Glutamatergic neuron (in vitro differentiated cells): Measurements from ENCODE around the gene ATP2A3. TPM values are rescaled to one million over a fixed set of nuclear protein-coding genes. Genes with fewer than 3 reads are reported as not detected.
"Not testable (repeated sequence)": the region's sequence is repeated elsewhere in the genome, so short reads cannot be mapped to it uniquely, and the experiment has no call there.

Source experiments
- DNase-seq: peaks from one replicate; pipeline ENCODE4 v3.0.0; 2022
- H3K27ac Mint-ChIP-seq: one replicate; pipeline ENCODE4 v1.8.0; 2020; ENCODE audit warnings: mild to moderate bottlenecking, mixed read lengths, inconsistent platforms; ENCODE audit not compliant: unreplicated experiment
- H3K27me3 Mint-ChIP-seq: one replicate; pipeline ENCODE4 v1.8.0; 2020; ENCODE audit warnings: mild to moderate bottlenecking, moderate library complexity, mixed read lengths, inconsistent platforms; ENCODE audit not compliant: unreplicated experiment
- H3K36me3 Mint-ChIP-seq: one replicate; pipeline ENCODE4 v1.8.0; 2020; ENCODE audit warnings: mild to moderate bottlenecking, mixed read lengths, inconsistent platforms; ENCODE audit not compliant: unreplicated experiment
- H3K4me1 Mint-ChIP-seq: one replicate; pipeline ENCODE4 v1.8.0; 2020; ENCODE audit warnings: mild to moderate bottlenecking, low read depth, mixed read lengths, inconsistent platforms; ENCODE audit not compliant: unreplicated experiment
- H3K4me3 Mint-ChIP-seq: one replicate; pipeline ENCODE4 v1.8.0; 2020; ENCODE audit warnings: mild to moderate bottlenecking, mixed read lengths, inconsistent platforms; ENCODE audit not compliant: unreplicated experiment
- H3K9me3 Mint-ChIP-seq: one replicate; pipeline ENCODE4 v1.8.0; 2020; ENCODE audit warnings: mild to moderate bottlenecking, moderate library complexity, mixed read lengths, inconsistent platforms; ENCODE audit not compliant: unreplicated experiment
- total RNA-seq: library from RNA; stranded (reverse); fragmentation: NEBNext Ultra II Directional; extraction: Animal tissue kit (Norgen Biotek cat#: 25700); gene quantifications from one replicate; pipeline ENCODE4 v1.2.1, GENCODE V29; 2021; ENCODE audit not compliant: unreplicated experiment
- TF ChIP-seq, protein P1 (sequence below): fragments of 200-600 bp; sonication (generic); IDR thresholded peaks from one replicate; pipeline ENCODE4 v1.5.0; 2021; ENCODE audit not compliant: partially characterized antibody, unreplicated experiment

ATP2A3 gene
- total RNA-seq, 1 donor from 2014 or later: 97.8 TPM

DNA sequence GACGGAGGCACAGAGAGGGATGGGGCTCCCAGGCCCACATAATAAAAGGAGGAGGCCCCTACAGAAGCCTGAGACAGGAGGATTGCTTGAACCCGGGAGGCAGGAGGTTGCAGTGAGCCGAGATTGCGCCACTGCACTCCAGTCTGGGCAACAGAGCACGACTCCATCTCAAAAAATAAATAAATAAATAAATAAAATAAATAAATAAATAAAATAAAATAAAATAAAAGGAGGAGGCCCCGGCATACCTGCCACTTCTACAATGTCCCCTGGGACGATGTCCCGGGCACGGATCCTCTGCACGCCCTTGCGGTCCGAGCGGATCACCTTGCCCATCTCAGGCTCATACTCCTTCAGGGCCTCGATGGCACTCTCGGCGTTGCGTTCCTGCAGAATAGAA, 13.2 kb downstream of the ATP2A3 start:
- H3K4me3 Mint-ChIP-seq: no peak overlapping the region
- H3K9me3 Mint-ChIP-seq: peaks cover 3% of the 10 kb centered on the region
- no peak overlapping the region for H3K27ac Mint-ChIP-seq
- H3K36me3 Mint-ChIP-seq: no peaks in the 10 kb centered on the region
- TF ChIP-seq, protein P1, sequence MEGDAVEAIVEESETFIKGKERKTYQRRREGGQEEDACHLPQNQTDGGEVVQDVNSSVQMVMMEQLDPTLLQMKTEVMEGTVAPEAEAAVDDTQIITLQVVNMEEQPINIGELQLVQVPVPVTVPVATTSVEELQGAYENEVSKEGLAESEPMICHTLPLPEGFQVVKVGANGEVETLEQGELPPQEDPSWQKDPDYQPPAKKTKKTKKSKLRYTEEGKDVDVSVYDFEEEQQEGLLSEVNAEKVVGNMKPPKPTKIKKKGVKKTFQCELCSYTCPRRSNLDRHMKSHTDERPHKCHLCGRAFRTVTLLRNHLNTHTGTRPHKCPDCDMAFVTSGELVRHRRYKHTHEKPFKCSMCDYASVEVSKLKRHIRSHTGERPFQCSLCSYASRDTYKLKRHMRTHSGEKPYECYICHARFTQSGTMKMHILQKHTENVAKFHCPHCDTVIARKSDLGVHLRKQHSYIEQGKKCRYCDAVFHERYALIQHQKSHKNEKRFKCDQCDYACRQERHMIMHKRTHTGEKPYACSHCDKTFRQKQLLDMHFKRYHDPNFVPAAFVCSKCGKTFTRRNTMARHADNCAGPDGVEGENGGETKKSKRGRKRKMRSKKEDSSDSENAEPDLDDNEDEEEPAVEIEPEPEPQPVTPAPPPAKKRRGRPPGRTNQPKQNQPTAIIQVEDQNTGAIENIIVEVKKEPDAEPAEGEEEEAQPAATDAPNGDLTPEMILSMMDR: no peak
- peaks cover 2% of the 10 kb centered on the region for H3K27me3 Mint-ChIP-seq
- DNase-seq: no peak
- H3K4me1 Mint-ChIP-seq: peaks cover 2% of the 10 kb centered on the region

DNA sequence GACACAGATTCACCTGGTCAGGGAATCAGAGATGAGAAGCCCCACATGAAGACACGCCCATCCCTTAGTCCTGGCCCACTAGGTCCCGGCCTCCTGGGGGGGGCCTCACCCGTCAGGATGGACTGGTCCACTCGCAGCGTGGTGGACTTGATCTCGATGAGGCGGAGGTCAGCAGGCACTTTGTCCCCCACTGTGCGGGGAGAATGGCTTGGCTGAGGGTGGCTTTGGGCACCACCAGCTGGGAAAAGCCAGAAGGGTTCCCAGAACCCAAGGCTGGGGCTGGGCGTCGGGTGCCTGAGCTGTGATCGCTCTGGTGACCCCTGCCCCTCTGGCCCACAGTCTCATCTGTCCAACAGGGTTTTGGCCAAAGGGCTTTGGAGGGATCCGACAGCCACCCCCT, 13.7 kb downstream of the ATP2A3 start:
- peaks cover 5% of the 10 kb centered on the region for H3K27me3 Mint-ChIP-seq
- no peak overlapping the region for H3K27ac Mint-ChIP-seq
- TF ChIP-seq, protein P1: no peak
- DNase-seq: no peak
- H3K36me3 Mint-ChIP-seq: no peaks in the 10 kb centered on the region
- no peak overlapping the region for H3K4me3 Mint-ChIP-seq
- H3K9me3 Mint-ChIP-seq: peaks cover 3% of the 10 kb centered on the region
- peaks cover 5% of the 10 kb centered on the region for H3K4me1 Mint-ChIP-seq

DNA sequence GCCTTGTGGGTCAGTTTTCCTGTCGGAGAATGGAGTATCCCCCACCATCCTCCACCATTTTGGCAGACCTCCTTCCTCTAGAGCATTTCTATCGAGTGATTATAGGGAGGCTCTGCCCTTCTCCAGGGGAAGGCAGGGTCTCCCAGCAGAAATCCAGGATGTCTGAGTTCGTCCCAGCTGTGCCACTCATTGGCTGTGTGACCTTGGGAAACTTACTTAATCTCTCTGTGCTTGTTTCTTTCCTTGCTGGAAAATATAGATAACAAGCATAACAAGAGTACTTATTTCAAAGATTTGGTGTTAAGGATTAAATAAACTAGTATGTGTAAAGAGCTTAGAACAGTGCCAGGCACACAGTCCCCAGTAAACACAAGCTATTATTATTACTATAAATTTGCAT, 14.8 kb downstream of the ATP2A3 start:
- H3K4me1 Mint-ChIP-seq: peaks cover 5% of the 10 kb centered on the region
- H3K27me3 Mint-ChIP-seq: peaks cover 5% of the 10 kb centered on the region
- no peak for DNase-seq
- TF ChIP-seq, protein P1: no peak
- H3K4me3 Mint-ChIP-seq: no peak overlapping the region
- H3K27ac Mint-ChIP-seq: no peak overlapping the region
- peaks cover 3% of the 10 kb centered on the region for H3K9me3 Mint-ChIP-seq
- H3K36me3 Mint-ChIP-seq: no peaks in the 10 kb centered on the region

DNA sequence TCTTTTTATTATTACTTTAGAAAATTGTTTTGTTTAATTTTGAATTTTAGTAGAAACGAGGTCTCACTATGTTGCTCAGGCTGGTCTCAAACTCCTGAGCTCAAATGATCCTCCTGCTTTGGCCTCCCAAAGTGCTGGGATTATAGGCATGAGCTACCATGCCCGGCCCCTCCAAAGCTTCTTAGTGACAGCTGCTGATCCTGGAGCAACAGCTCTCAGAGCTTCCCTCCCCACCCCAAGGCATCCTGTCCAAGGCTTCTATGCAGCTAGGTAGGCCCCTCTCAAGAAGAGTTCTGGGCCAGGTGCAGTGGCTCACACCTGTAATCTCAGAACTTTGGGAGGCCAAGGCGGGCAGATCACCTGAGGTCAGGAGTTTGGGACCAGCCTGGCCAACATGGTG, 15.7 kb downstream of the ATP2A3 start:
- not testable (repeated sequence) for H3K27ac Mint-ChIP-seq, H3K9me3 Mint-ChIP-seq, DNase-seq, H3K36me3 Mint-ChIP-seq, H3K4me3 Mint-ChIP-seq
- H3K4me1 Mint-ChIP-seq: peaks cover 13% of the 10 kb centered on the region
- H3K27me3 Mint-ChIP-seq: peaks cover 10% of the 10 kb centered on the region

DNA sequence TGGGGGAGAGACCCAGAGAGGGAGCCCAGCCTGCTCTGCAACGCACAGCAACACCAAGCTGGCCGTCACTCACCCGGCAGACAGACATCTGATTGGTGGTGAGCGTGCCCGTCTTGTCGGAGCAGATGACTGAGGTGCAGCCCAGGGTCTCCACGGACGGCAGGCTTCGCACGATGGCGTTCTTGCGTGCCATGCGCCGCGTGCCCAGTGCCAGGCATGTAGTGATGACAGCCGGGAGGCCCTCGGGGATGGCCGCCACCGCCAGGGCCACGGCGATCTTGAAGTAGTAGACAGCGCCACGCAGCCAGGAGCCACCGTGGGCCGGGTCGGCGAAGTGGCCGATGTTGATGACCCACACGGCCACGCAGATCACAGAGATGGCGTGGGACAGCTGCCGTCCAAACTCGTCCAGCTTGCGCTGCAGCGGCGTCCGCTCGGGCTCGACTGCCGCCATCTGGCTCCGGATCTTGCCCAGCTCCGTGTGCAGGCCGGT, 16.9 kb downstream of the ATP2A3 start:
- no peak overlapping the region for H3K4me3 Mint-ChIP-seq
- no peak overlapping the region for H3K27ac Mint-ChIP-seq
- peaks cover 8% of the 10 kb centered on the region for H3K9me3 Mint-ChIP-seq
- peaks cover 22% of the 10 kb centered on the region for H3K4me1 Mint-ChIP-seq
- peaks cover 10% of the 10 kb centered on the region for H3K27me3 Mint-ChIP-seq
- no peak for DNase-seq
- TF ChIP-seq, protein P1: no peak
- no peaks in the 10 kb centered on the region for H3K36me3 Mint-ChIP-seq
